ENCODE data around the gene NYNRIN.

The NYNRIN gene

GRCh38 chr14:24392325-24393091 is 6.3 kb upstream of the NYNRIN start:
- DNase-seq: no peak

DNA sequence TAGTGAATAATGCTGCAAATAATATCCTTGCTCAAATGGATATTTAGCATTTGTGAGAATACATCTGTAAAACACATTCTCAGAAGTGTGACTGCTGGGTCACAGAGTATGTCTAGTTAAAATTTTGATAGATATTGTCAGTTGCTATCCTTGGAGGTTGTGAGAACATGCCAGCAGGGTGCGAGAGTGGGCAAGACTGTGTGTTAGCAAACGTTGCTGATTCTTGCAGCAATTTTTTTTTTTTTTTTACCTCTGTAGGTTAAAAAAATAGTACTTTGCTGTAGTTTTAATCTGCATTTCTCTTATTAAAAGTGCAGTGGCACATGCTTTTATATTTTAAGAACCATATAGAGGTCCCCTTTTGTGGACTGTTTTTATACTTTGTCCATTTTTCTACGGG is 4.5 kb upstream of the NYNRIN start:
- DNase-seq: no peak

DNA sequence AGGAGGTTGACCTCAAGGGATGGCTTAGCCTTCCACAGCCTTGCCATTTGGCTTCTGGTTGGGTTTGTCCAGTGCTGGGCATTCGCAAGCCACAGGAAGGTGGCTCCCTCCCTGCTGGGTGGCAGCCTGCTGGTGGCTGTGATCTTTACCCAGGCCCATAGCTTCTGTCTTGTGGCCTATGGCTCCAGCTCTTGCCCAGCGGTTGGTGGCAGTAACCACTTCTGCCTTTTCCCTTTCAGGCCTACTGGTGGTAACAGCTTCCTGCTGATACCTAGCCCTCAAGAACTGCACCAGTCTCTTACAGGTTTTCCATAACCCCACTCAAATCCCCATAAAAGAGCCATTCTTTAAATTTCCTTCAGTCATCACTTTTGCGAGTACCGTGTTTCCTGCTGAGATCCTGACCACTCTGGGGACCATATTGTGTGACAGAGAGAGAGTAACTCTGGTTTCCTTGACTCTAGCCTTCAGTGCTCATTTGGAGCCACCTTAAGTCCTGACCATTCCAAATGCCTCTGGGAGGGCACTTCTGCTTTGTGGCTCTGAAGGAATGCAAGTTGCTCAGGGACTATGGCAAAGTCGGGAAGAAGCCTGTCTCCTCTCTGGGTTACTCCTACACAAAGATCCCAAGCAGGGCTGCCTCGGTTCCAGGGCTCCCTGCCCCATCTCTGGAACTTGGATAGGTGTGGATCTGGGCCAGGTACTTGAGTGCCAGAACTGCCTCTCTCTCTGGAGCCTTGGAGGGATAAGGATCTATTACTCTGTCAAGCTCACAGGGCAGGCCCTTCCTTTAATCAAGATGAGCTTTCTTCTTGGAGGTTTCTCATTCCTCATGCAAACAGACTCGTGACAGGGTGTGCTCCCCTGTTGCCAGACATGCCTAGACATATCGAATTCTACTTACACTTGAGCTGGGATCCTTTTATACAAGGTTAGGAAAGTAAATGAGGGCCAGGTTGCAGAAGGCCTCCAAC is 2.9 kb upstream of the NYNRIN start:
- DNase-seq: no peak

DNA sequence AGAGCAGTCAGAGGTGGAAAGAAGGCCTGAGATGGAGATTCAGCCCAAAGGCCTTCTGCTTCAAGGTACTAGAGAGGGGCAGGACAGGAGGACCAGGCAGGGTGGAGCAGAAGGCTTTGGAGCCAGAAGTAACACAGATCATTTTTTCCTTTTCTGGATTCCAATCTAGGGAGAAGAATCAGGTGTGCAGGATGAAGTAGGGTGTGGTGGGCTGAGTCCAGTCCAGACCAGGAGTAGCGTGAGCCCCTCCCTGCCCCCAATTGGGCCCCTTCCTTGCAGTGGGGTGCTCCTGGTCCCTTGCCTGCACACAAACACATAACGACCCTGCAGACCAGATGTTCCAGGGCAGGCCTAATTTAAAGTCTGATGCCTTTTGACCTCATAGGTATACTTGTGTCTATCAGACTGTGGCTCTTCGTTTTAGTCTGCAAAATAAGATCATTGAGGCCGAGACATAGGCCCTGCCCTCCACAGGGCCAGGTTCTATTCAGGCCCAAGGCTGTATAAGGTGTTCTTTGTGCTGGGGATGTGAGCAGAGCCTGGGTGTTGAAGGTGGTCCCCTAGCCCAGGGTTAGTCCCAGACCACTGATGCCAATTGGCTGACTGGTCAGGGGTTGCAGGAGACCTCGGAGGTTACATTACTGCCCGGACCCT is 1.0 kb upstream of the NYNRIN start:
- no peak for DNase-seq

- DNase-seq: no peak
Observed at GRCh38 chr14:24398293-24398652, 530 bp upstream of the NYNRIN start.

DNA sequence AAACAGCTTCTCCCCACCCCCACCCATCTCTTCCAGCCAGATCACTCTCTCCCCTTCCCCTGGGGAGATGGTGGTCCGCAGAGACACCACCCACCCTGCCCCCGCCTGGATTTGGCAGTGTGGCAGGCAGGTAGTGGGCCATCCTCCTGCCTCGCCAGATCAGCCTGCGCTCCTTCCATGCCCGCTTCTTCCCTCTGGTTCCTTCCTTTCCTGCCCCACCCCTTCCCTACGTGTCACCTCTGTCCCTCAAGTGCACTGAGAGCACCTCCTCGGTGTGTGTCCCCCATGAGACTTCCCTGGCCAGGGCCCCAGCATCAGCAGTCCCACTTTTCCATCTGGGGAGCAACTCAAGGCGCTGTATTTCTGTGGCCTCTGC is 632 bp downstream of the NYNRIN start:
- no peak for DNase-seq

GRCh38 chr14:24399999-24400718 is 1.4 kb downstream of the NYNRIN start:
- no peak for DNase-seq

- no peak for DNase-seq
Observed at GRCh38 chr14:24401810-24402702, 3.3 kb downstream of the NYNRIN start.

DNA sequence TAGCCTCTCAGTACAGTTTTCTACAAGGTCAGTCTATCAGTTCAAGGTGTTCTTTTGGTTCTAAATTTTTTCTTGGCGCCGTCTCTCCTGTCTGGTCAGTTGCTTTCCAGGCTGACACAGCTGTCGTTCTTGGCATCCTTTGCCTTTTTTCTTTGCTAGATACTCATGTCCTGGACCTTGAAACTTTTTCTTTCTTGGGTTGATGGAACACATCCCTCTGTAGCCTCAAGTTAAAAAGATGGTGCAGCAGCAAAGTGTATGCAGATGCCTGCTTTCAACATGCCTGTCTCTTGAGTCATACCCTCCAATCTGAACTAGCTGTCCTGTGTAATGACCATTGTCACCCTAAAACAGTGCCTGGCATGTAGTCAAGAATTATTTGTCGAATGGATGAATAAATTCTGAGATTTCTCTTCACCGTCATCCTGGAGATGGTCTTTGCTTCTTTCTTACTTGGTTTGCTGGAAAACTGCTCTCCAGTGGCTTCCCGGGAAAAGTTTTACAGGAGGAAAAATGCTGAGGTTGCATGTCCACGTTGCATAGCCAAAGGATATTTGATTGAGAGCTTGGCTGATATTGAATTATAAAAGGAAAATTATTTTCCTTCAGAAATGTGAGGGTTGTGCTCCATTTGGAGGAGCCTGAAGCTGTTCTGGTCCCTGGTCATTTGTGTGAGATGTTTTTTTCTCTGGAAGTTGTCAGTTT is 4.6 kb downstream of the NYNRIN start:
- DNase-seq: no peak

DNA sequence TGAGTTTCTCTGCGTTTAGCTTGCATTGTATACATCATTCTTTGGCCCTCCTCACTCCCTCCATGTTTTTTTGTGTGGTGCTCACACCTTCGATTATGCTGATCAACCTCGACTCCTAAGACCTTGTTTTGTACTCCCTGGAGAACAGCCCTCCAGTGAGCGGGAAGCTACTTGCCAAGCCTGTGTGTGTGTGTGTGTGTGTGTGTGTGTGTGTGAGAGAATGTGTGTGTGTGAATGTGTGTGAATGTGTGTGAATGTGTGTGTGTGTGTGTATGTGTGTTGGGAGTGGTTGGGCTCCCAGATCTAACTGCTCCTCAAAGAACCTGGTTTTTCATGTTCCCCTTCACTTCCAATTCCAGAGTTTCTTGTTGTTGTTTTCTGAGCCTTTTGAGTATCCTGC is 6.0 kb downstream of the NYNRIN start:
- DNase-seq: no peak

- DNase-seq: no peak
Observed at GRCh38 chr14:24406416-24406815, 7.6 kb downstream of the NYNRIN start.

GRCh38 chr14:24407608-24408325 is 9.0 kb downstream of the NYNRIN start:
- no peak for DNase-seq

DNA sequence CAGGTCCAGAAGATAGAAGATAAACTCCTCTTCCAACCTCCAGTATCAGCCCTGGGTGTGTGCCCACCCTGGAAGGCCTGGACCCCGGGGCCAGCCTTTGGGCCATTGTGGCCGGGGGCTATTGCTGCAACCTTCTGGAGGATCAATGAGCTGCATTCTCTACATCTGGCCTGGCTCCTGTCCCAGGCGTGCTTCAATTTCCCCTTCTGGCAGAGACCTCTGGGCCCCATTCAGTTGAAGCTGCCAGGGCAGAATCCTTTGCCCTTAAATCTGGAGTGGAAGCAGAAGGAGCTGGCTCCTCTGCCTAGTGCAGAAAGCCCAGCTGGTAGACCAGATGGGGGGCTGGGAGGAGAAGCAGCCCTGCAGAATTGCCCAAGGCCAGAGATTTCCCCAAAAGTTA is 10.0 kb downstream of the NYNRIN start:
- DNase-seq: no peak

- DNase-seq: no peak
Observed at GRCh38 chr14:24409192-24409591, 10.4 kb downstream of the NYNRIN start.

DNA sequence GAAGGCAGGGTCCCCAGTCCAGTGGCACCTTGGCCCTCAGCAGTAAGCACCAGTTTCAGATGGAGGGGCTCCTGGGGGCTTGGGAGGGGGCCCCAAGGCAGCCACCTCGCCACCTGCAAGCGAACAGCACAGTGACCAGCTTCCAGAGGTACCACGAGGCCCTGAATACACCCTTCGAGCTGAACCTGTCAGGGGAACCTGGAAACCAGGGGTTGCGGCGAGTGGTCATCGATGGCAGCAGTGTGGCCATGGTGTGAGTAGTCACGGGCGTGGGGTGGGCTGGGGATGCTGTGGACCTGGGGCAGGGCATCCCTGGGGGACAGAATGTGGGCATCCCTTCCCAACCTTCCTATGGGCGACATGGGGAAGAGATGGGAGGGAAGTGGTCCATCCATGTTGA is 11.2 kb downstream of the NYNRIN start:
- DNase-seq: no peak

- no peak for DNase-seq
Observed at GRCh38 chr14:24411443-24412389, 12.9 kb downstream of the NYNRIN start.

GRCh38 chr14:24414077-24414476 is 15.3 kb downstream of the NYNRIN start:
- DNase-seq: no peak

DNA sequence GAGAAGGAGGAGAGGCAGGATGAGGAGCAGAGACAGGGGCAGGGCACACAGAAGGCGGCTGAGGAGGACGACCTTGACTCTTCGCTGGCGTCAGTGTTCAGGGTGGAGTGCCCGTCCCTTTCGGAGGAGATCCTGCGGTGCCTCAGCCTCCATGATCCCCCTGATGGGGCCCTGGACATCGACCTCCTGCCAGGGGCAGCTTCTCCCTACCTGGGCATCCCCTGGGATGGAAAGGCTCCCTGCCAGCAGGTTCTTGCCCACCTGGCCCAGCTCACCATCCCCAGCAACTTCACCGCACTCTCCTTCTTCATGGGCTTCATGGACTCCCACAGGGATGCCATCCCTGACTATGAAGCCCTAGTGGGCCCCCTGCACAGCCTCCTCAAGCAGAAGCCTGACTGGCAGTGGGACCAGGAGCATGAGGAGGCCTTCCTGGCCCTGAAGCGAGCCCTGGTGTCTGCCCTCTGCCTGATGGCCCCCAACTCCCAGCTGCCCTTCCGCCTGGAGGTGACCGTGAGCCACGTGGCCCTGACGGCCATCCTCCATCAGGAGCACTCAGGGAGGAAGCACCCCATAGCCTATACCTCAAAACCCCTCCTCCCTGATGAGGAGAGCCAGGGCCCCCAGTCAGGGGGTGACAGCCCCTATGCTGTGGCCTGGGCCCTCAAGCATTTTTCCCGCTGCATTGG is 16.1 kb downstream of the NYNRIN start:
- DNase-seq: no peak
